Panc1 (cell line): ENCODE results near the gene MX1.

Experiments used
- CTCF ChIP-seq: fragments of 450-650 bp; IDR thresholded peaks from 2 replicates; pipeline ENCODE4 v1.5.1; 2017; ENCODE audit warnings: mild to moderate bottlenecking
- POLR2AphosphoS5 ChIP-seq: IDR thresholded peaks from 2 replicates; pipeline ENCODE4 v1.6.1; 2012; ENCODE audit warnings: mild to moderate bottlenecking, low read depth, low read length, moderate library complexity
- REST ChIP-seq, 2 experiments: IDR thresholded peaks; 2 replicates each; pipeline ENCODE4 v1.6.1; 2011 to 2012; ENCODE audit warnings: low read depth in 2 of 2, control low read depth in 1 of 2, low read length in 1 of 2, mild to moderate bottlenecking in 1 of 2, moderate library complexity in 1 of 2; ENCODE audit not compliant: insufficient read depth in 1 of 2
- SIN3A ChIP-seq: IDR thresholded peaks from 2 replicates; pipeline ENCODE4 v1.6.1; 2012; ENCODE audit warnings: low read depth, mild to moderate bottlenecking, low read length, moderate library complexity, borderline replicate concordance; ENCODE audit not compliant: insufficient read depth
- TCF7L2 ChIP-seq: IDR thresholded peaks from 2 replicates; pipeline ENCODE4 v1.6.1; 2011; ENCODE audit warnings: mild to moderate bottlenecking, low read depth, low read length, inconsistent platforms

- no peak for TF ChIP-seq CTCF
- no peak for TF ChIP-seq POLR2AphosphoS5
- TF ChIP-seq TCF7L2: no peak
- TF ChIP-seq SIN3A: no peak
- TF ChIP-seq REST (IDR thresholded peaks at IDR 0.05; ENCODE audit: insufficient read depth in 1 of 2, low read depth in 2 of 2, low read length in 1 of 2): no peak
Observed at GRCh38 chr21:41442481-41443186, 16.6 kb downstream of the MX1 start.
